Ammon's horn (tissue), 1 donor: ENCODE results near the gene KMT2D.

Experiments
- DNase-seq: peaks from one replicate; pipeline ENCODE4 v3.0.0-alpha.2; 2016; ENCODE audit warnings: low spot score

The KMT2D gene

GRCh38 chr12:49060237-49061156, at the start of gene KMT2D:
Gene KMT2D, minus strand, starts transcription at chr12:49060794. Its CDS starts 5,470 bp downstream, at chr12:49055324.
- peak; percentile 93 for DNase-seq

GRCh38 chr12:49109641-49110463, 49.3 kb upstream of the KMT2D start:
- peak; percentile 27 for DNase-seq

GRCh38 chr12:49108958-49109404, 48.4 kb upstream of the KMT2D start:
- DNase-seq = peak; percentile 58

GRCh38 chr12:49105504-49106084, 45.0 kb upstream of the KMT2D start:
- no peak for DNase-seq

- no peak for DNase-seq
These were observed 44.2 kb upstream of the KMT2D start for GRCh38 chr12:49104822-49105221.

- no peak for DNase-seq
These were observed 39.8 kb upstream of the KMT2D start for GRCh38 chr12:49100380-49100779.

- DNase-seq = no peak
These were observed 38.1 kb upstream of the KMT2D start for GRCh38 chr12:49098703-49099102.

GRCh38 chr12:49098035-49098451, 37.4 kb upstream of the KMT2D start:
- peak; percentile 57 for DNase-seq

GRCh38 chr12:49097381-49097780, 36.8 kb upstream of the KMT2D start:
- DNase-seq = no peak

- DNase-seq = no peak
These were observed 34.4 kb upstream of the KMT2D start for GRCh38 chr12:49094975-49095365.

- DNase-seq = peak; percentile 16
These were observed 33.8 kb upstream of the KMT2D start, which contains the start of gene DHH for GRCh38 chr12:49094160-49094974. Gene DHH, minus strand, starts transcription at chr12:49094801. Its CDS starts 289 bp downstream, at chr12:49094512.

GRCh38 chr12:49093792-49094159, 33.2 kb upstream of the KMT2D start:
- no peak for DNase-seq

- no peak for DNase-seq
These were observed 32.3 kb upstream of the KMT2D start for GRCh38 chr12:49092816-49093406.

GRCh38 chr12:49092086-49092815, 31.7 kb upstream of the KMT2D start:
- no peak for DNase-seq

GRCh38 chr12:49091836-49092085, 31.2 kb upstream of the KMT2D start:
- no peak for DNase-seq

- no peak for DNase-seq
These were observed 30.7 kb upstream of the KMT2D start for GRCh38 chr12:49091056-49091835.

- DNase-seq = no peak
These were observed 29.5 kb upstream of the KMT2D start for GRCh38 chr12:49089821-49090773.

GRCh38 chr12:49088932-49089330, 28.3 kb upstream of the KMT2D start:
- DNase-seq = no peak
